Measurements from ENCODE around the gene TMPRSS11A.

DNA sequence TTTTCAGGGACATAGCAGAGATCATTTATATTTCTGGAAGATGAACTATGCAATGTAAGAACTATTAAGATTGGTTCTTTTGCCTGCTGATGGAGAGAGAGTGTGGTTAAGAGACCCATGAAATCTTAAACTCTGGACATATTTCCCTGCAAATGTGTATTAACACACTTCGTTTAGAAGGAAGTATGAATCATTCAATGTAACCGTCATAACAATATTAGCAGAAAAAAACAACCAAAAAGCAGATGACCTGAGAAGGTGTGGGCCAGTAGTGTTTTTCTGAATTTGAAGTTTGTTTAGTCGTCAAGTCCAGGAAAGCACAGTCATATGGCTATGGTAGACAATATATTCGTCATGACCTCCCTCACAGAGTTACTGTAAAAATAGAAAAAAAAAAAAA, 77.0 kb downstream of the TMPRSS11A start:
- TF ChIP-seq, protein P1, sequence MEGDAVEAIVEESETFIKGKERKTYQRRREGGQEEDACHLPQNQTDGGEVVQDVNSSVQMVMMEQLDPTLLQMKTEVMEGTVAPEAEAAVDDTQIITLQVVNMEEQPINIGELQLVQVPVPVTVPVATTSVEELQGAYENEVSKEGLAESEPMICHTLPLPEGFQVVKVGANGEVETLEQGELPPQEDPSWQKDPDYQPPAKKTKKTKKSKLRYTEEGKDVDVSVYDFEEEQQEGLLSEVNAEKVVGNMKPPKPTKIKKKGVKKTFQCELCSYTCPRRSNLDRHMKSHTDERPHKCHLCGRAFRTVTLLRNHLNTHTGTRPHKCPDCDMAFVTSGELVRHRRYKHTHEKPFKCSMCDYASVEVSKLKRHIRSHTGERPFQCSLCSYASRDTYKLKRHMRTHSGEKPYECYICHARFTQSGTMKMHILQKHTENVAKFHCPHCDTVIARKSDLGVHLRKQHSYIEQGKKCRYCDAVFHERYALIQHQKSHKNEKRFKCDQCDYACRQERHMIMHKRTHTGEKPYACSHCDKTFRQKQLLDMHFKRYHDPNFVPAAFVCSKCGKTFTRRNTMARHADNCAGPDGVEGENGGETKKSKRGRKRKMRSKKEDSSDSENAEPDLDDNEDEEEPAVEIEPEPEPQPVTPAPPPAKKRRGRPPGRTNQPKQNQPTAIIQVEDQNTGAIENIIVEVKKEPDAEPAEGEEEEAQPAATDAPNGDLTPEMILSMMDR (IDR thresholded peaks at IDR 0.05): no peak
- no peak for TF ChIP-seq POLR2A (IDR thresholded peaks at IDR 0.05)
- TF ChIP-seq POLR2AphosphoS5 (IDR thresholded peaks at IDR 0.05): no peak
